ENCODE results near the gene GRAMD1C. TPM values are rescaled to one million over a fixed set of nuclear protein-coding genes. Genes with fewer than 3 reads are reported as not detected.

Gene GRAMD1C
- total RNA-seq, 1 donor = 2.2 TPM

GRCh38 chr3:113963879-113964278 is 125.3 kb downstream of the GRAMD1C start:
- Histone ChIP-seq H3K4me2 (ENCODE audit: insufficient read depth, low read length) (no peak overlapping the region), H3K9me3 (ENCODE audit: low read depth, low read length) (no peaks in the 10 kb centered on the region), H3K4me3 (ENCODE audit: insufficient read depth, low read length) (no peak overlapping the region), H2AFZ (ENCODE audit: low read length) (no peak overlapping the region), H3K27me3 (ENCODE audit: insufficient read depth, low read length) (peaks cover 2% of the 10 kb centered on the region), H3K79me2 (ENCODE audit: insufficient read depth, low read length) (no peaks in the 10 kb centered on the region), H4K20me1 (ENCODE audit: insufficient read depth, low read length) (no peaks in the 10 kb centered on the region), H3K4me1 (ENCODE audit: insufficient read depth, low read length) (no peaks in the 10 kb centered on the region), H3K27ac (ENCODE audit: low read depth, low read length) (no peak overlapping the region), H3K36me3 (ENCODE audit: insufficient read depth, low read length) (no peaks in the 10 kb centered on the region)
- no peak for DNase-seq (ENCODE audit: insufficient read length, low spot score, missing footprints)
- TF ChIP-seq, protein P1, sequence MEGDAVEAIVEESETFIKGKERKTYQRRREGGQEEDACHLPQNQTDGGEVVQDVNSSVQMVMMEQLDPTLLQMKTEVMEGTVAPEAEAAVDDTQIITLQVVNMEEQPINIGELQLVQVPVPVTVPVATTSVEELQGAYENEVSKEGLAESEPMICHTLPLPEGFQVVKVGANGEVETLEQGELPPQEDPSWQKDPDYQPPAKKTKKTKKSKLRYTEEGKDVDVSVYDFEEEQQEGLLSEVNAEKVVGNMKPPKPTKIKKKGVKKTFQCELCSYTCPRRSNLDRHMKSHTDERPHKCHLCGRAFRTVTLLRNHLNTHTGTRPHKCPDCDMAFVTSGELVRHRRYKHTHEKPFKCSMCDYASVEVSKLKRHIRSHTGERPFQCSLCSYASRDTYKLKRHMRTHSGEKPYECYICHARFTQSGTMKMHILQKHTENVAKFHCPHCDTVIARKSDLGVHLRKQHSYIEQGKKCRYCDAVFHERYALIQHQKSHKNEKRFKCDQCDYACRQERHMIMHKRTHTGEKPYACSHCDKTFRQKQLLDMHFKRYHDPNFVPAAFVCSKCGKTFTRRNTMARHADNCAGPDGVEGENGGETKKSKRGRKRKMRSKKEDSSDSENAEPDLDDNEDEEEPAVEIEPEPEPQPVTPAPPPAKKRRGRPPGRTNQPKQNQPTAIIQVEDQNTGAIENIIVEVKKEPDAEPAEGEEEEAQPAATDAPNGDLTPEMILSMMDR (IDR thresholded peaks at IDR 0.05; ENCODE audit: extremely low read depth, low read depth, low read length) = no peak

GRCh38 chr3:113966172-113966571 is 127.6 kb downstream of the GRAMD1C start:
- no peaks in the 10 kb centered on the region for H3K79me2 ChIP-seq (ENCODE audit: insufficient read depth, low read length)
- H3K27ac ChIP-seq (ENCODE audit: low read depth, low read length) = no peak overlapping the region
- no peaks in the 10 kb centered on the region for H3K9me3 ChIP-seq (ENCODE audit: low read depth, low read length)
- H3K36me3 ChIP-seq (ENCODE audit: insufficient read depth, low read length) = no peaks in the 10 kb centered on the region
- H3K4me1 ChIP-seq (ENCODE audit: insufficient read depth, low read length) = no peaks in the 10 kb centered on the region
- TF ChIP-seq, protein P1 (IDR thresholded peaks at IDR 0.05; ENCODE audit: extremely low read depth, low read depth, low read length) = no peak
- H3K4me3 ChIP-seq (ENCODE audit: insufficient read depth, low read length) = no peak overlapping the region
- no peak overlapping the region for H2AFZ ChIP-seq (ENCODE audit: low read length)
- no peaks in the 10 kb centered on the region for H4K20me1 ChIP-seq (ENCODE audit: insufficient read depth, low read length)
- H3K4me2 ChIP-seq (ENCODE audit: insufficient read depth, low read length) = no peak overlapping the region
- DNase-seq (ENCODE audit: insufficient read length, low spot score, missing footprints) = no peak
- H3K27me3 ChIP-seq (ENCODE audit: insufficient read depth, low read length) = no peaks in the 10 kb centered on the region

- Histone ChIP-seq H3K27me3 (ENCODE audit: insufficient read depth, low read length) (no peaks in the 10 kb centered on the region), H4K20me1 (ENCODE audit: insufficient read depth, low read length) (no peaks in the 10 kb centered on the region), H3K4me3 (ENCODE audit: insufficient read depth, low read length) (no peak overlapping the region), H3K27ac (ENCODE audit: low read depth, low read length) (no peak overlapping the region), H3K79me2 (ENCODE audit: insufficient read depth, low read length) (no peaks in the 10 kb centered on the region), H3K4me1 (ENCODE audit: insufficient read depth, low read length) (no peaks in the 10 kb centered on the region), H3K9me3 (ENCODE audit: low read depth, low read length) (peaks cover 3% of the 10 kb centered on the region), H3K4me2 (ENCODE audit: insufficient read depth, low read length) (no peak overlapping the region), H2AFZ (ENCODE audit: low read length) (no peak overlapping the region), H3K36me3 (ENCODE audit: insufficient read depth, low read length) (no peaks in the 10 kb centered on the region)
- TF ChIP-seq, protein P1 (IDR thresholded peaks at IDR 0.05; ENCODE audit: extremely low read depth, low read depth, low read length) = no peak
- DNase-seq (ENCODE audit: insufficient read length, low spot score, missing footprints) = no peak
These were observed 130.4 kb downstream of the GRAMD1C start for GRCh38 chr3:113968986-113969385.

DNA sequence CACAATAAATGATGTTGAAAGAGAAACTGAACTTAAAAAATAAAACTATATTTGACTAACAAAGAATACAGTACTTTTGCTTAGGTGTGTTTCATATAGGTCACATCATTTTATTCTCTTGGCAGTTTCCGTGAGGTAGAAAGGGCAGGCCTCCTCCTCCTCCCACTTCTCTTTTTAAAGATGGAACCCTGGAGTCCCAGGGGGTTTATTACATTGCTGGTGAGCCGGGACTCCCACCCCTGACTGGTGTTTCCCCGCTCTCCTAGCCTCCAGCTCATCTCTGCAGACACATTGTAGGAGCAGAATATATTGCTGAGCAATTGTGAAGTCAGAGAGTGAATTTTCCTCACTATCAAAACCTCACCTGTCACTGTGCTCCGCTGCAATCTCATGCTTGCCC is 139.2 kb downstream of the GRAMD1C start:
- H3K9me3 ChIP-seq (ENCODE audit: low read depth, low read length) = peaks cover 3% of the 10 kb centered on the region
- H3K36me3 ChIP-seq (ENCODE audit: insufficient read depth, low read length) = no peaks in the 10 kb centered on the region
- no peaks in the 10 kb centered on the region for H3K79me2 ChIP-seq (ENCODE audit: insufficient read depth, low read length)
- H3K4me3 ChIP-seq (ENCODE audit: insufficient read depth, low read length) = no peak overlapping the region
- no peak overlapping the region for H2AFZ ChIP-seq (ENCODE audit: low read length)
- no peaks in the 10 kb centered on the region for H3K4me1 ChIP-seq (ENCODE audit: insufficient read depth, low read length)
- H3K27me3 ChIP-seq (ENCODE audit: insufficient read depth, low read length) = no peaks in the 10 kb centered on the region
- H3K4me2 ChIP-seq (ENCODE audit: insufficient read depth, low read length) = no peak overlapping the region
- TF ChIP-seq, protein P1 (IDR thresholded peaks at IDR 0.05; ENCODE audit: extremely low read depth, low read depth, low read length) = no peak
- no peak for DNase-seq (ENCODE audit: insufficient read length, low spot score, missing footprints)
- no peaks in the 10 kb centered on the region for H4K20me1 ChIP-seq (ENCODE audit: insufficient read depth, low read length)
- H3K27ac ChIP-seq (ENCODE audit: low read depth, low read length) = no peak overlapping the region
